Measurements from ENCODE around the gene SLC25A23.

DNA sequence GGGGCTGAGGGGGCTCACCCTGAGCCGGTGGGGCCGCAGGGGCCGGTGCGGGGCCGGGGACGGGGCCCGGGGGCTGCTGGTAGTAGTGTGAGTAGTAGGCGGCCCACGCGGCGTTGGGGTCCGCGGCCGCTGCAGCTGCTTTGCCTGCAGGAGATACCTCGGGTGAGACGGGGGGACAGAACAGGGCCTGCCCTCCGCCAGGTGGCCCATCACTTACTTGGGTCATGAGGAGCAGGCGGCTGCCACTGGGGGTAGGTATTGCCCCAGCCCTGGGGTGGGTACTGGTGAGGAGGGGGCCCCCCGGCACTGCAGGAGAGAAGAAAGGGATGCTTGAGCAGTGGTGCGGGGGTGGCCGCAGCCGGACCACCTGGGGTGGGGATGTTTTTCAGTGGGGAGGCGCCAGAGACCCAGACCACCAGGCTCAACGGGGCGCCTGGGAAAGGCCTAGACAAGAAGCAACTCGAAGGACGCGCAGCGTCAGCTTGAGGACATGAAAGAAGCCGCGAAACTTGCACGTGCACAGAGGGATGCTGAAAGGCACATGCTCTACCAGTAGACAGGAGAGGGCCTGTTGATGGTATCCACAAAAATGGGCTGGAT, 43.9 kb downstream of the SLC25A23 start:
- TF ChIP-seq TAF1 (IDR thresholded peaks at IDR 0.05; ENCODE audit: borderline replicate concordance, insufficient read depth, low read length) (no peak), SIN3A (IDR thresholded peaks at IDR 0.05; ENCODE audit: borderline replicate concordance, insufficient read depth, low read length) (no peak), POLR2AphosphoS5 (IDR thresholded peaks at IDR 0.05; ENCODE audit: low read depth, low read length) (no peak)

Measured in PFSK-1 (cell line).